GM19468 (cell line): Measurements from ENCODE around the gene ANKRD53.
"Not testable (repeated sequence)": the region's sequence is repeated elsewhere in the genome, so short reads cannot be mapped to it uniquely, and the experiment has no call there.

Source experiments
- ATAC-seq: cut with Tn5 transposase; IDR thresholded peaks from one replicate; pipeline ENCODE4 v1.9.1; 2021; ENCODE audit warnings: mild to moderate bottlenecking, moderate library complexity, moderate number of reproducible peaks; ENCODE audit not compliant: unreplicated experiment; ENCODE audit errors: extremely low read depth

The ANKRD53 gene

GRCh38 chr2:70986499-70987189 lies 8.2 kb downstream of the ANKRD53 start:
- ATAC-seq, result no peak

- no peak for ATAC-seq
Observed at GRCh38 chr2:70987386-70987785, 9.0 kb downstream of the ANKRD53 start.

GRCh38 chr2:70988151-70988550 lies 9.7 kb downstream of the ANKRD53 start:
- ATAC-seq, result no peak

- ATAC-seq, result no peak
Observed at GRCh38 chr2:70988726-70989648, 10.6 kb downstream of the ANKRD53 start.

- ATAC-seq, result no peak
Observed at GRCh38 chr2:70990216-70990615, 11.8 kb downstream of the ANKRD53 start.

- ATAC-seq, result no peak
Observed at GRCh38 chr2:70991142-70991541, 12.7 kb downstream of the ANKRD53 start.

GRCh38 chr2:70991742-70992141 lies 13.3 kb downstream of the ANKRD53 start:
- no peak for ATAC-seq

- no peak for ATAC-seq
Observed at GRCh38 chr2:70992945-70993853, 14.8 kb downstream of the ANKRD53 start.

GRCh38 chr2:70994009-70994698 lies 15.7 kb downstream of the ANKRD53 start:
- ATAC-seq, result no peak

GRCh38 chr2:70994699-70995425 lies 16.4 kb downstream of the ANKRD53 start, which contains the start of gene TEX261:
TEX261 (minus strand) TSS chr2:70994873; CDS start chr2:70994757, 116 bp downstream.
- ATAC-seq, result peak; percentile 91

- ATAC-seq, result no peak
Observed at GRCh38 chr2:70995426-70995729, 16.9 kb downstream of the ANKRD53 start.

- ATAC-seq, result not testable (repeated sequence)
Observed at GRCh38 chr2:70998885-70999284, 20.5 kb downstream of the ANKRD53 start.

- no peak for ATAC-seq
Observed at GRCh38 chr2:70999362-70999761, 20.9 kb downstream of the ANKRD53 start.

- not testable (repeated sequence) for ATAC-seq
Observed at GRCh38 chr2:70999931-71000330, 21.5 kb downstream of the ANKRD53 start.

GRCh38 chr2:71000780-71001591 lies 22.6 kb downstream of the ANKRD53 start:
- peak; percentile 32 for ATAC-seq

- no peak for ATAC-seq
Observed at GRCh38 chr2:71001592-71001927, 23.1 kb downstream of the ANKRD53 start.

- ATAC-seq, result no peak
Observed at GRCh38 chr2:71001981-71002570, 23.6 kb downstream of the ANKRD53 start.

- ATAC-seq, result no peak
Observed at GRCh38 chr2:71003396-71003795, 25.0 kb downstream of the ANKRD53 start.
